ENCODE data around the gene TRIM39.
A peak's percentile ranks its signal among the peaks of the same experiment; 100 is the strongest.
"Not testable (repeated sequence)": the region's sequence is repeated elsewhere in the genome, so short reads cannot be mapped to it uniquely, and the experiment has no call there.

The TRIM39 gene

GRCh38 chr6:30326526-30327231 lies at the start of gene TRIM39:
Gene TRIM39 (plus strand): TSS chr6:30326927. CDS start chr6:30329318, 2,391 bp downstream.
- peak; percentile 91 for DNase-seq (ENCODE audit: low spot score)

- not testable (repeated sequence) for DNase-seq (ENCODE audit: low spot score)
Measured at GRCh38 chr6:30280988-30281387, 45.7 kb upstream of the TRIM39 start.

- no peak for DNase-seq (ENCODE audit: low spot score)
Measured at GRCh38 chr6:30282522-30282921, 44.2 kb upstream of the TRIM39 start.

GRCh38 chr6:30283761-30284160 lies 43.0 kb upstream of the TRIM39 start:
- no peak for DNase-seq (ENCODE audit: low spot score)

GRCh38 chr6:30287139-30287538 lies 39.6 kb upstream of the TRIM39 start:
- DNase-seq (ENCODE audit: low spot score), result no peak

GRCh38 chr6:30295837-30296236 lies 30.9 kb upstream of the TRIM39 start:
- DNase-seq (ENCODE audit: low spot score), result no peak

GRCh38 chr6:30304002-30304401 lies 22.7 kb upstream of the TRIM39 start:
- DNase-seq (ENCODE audit: low spot score), result no peak

GRCh38 chr6:30311101-30311500 lies 15.6 kb upstream of the TRIM39 start:
- DNase-seq (ENCODE audit: low spot score), result no peak

- no peak for DNase-seq (ENCODE audit: low spot score)
Measured at GRCh38 chr6:30311671-30312070, 15.1 kb upstream of the TRIM39 start.

- DNase-seq (ENCODE audit: low spot score), result no peak
Measured at GRCh38 chr6:30312266-30312665, 14.5 kb upstream of the TRIM39 start.

- no peak for DNase-seq (ENCODE audit: low spot score)
Measured at GRCh38 chr6:30312676-30313321, 13.9 kb upstream of the TRIM39 start.

- DNase-seq (ENCODE audit: low spot score), result no peak
Measured at GRCh38 chr6:30315156-30315555, 11.6 kb upstream of the TRIM39 start.

- DNase-seq (ENCODE audit: low spot score), result no peak
Measured at GRCh38 chr6:30317913-30318589, 8.7 kb upstream of the TRIM39 start.

- DNase-seq (ENCODE audit: low spot score), result no peak
Measured at GRCh38 chr6:30319146-30319835, 7.4 kb upstream of the TRIM39 start.

- DNase-seq (ENCODE audit: low spot score), result no peak
Measured at GRCh38 chr6:30321692-30322388, 4.9 kb upstream of the TRIM39 start.

- no peak for DNase-seq (ENCODE audit: low spot score)
Measured at GRCh38 chr6:30322527-30323501, 3.9 kb upstream of the TRIM39 start.

- no peak for DNase-seq (ENCODE audit: low spot score)
Measured at GRCh38 chr6:30323806-30324205, 2.9 kb upstream of the TRIM39 start.

GRCh38 chr6:30325150-30325872 lies 1.4 kb upstream of the TRIM39 start:
- no peak for DNase-seq (ENCODE audit: low spot score)

GRCh38 chr6:30325873-30326525 lies 728 bp upstream of the TRIM39 start:
- peak; percentile 40 for DNase-seq (ENCODE audit: low spot score)

All from putamen (tissue), 1 donor.